ENCODE results near the gene OR52E8. TPM values are rescaled to one million over a fixed set of nuclear protein-coding genes. Genes with fewer than 3 reads are reported as not detected.

OR52E8 gene
- total and polyA plus RNA-seq, 9 donors = not detected

- Histone ChIP-seq H3K36me3 (no peaks in the 10 kb centered on the region), H3K4me3 (no peak overlapping the region), H3K4me1 (ENCODE audit: insufficient read depth) (no peaks in the 10 kb centered on the region), H3K27ac (no peak overlapping the region), H3K9me3 (no peaks in the 10 kb centered on the region), H3K27me3 (no peaks in the 10 kb centered on the region)
- TF ChIP-seq EP300 (IDR thresholded peaks at IDR 0.05) = no peak
- TF ChIP-seq POLR2A (IDR thresholded peaks at IDR 0.05) = no peak
- TF ChIP-seq CTCF (IDR thresholded peaks at IDR 0.05) = no peak
- intact Hi-C loops (cut with DNase I) = no loop called here
- WGBS, 3 donors = 35 to 45% (median 45%) methylated on average over 1 of the region's 1 CpG
- DNase-seq = no peak
Observed at GRCh38 chr11:5818245-5818886, 39.1 kb downstream of the OR52E8 start.

- Histone ChIP-seq H3K4me1 (ENCODE audit: insufficient read depth) (no peaks in the 10 kb centered on the region), H3K4me3 (no peak overlapping the region), H3K36me3 (no peaks in the 10 kb centered on the region), H3K27me3 (no peaks in the 10 kb centered on the region), H3K9me3 (no peaks in the 10 kb centered on the region), H3K27ac (no peak overlapping the region)
- intact Hi-C loops (cut with DNase I) = no loop called here
- WGBS, 3 donors = 48 to 57% (median 54%) methylated on average over 4 of the region's 4 CpGs
- DNase-seq = no peak
- TF ChIP-seq POLR2A (IDR thresholded peaks at IDR 0.05) (no peak), CTCF (IDR thresholded peaks at IDR 0.05) (no peak), EP300 (IDR thresholded peaks at IDR 0.05) (no peak)
Observed at GRCh38 chr11:5815534-5815933, 42.0 kb downstream of the OR52E8 start.

GRCh38 chr11:5809905-5810795 lies 47.3 kb downstream of the OR52E8 start:
- H3K4me1 ChIP-seq (ENCODE audit: insufficient read depth) = no peaks in the 10 kb centered on the region
- H3K4me3 ChIP-seq = no peak overlapping the region
- WGBS, 3 donors = 64 to 77% (median 70%) methylated on average over 6 of the region's 6 CpGs
- no peak for DNase-seq
- no peaks in the 10 kb centered on the region for H3K27me3 ChIP-seq
- TF ChIP-seq EP300 (IDR thresholded peaks at IDR 0.05) (no peak), POLR2A (IDR thresholded peaks at IDR 0.05) (no peak), CTCF (IDR thresholded peaks at IDR 0.05) (no peak)
- intact Hi-C loops (cut with DNase I) = loop anchor here in 2 of 4 donors (10.0 kb wide), 2 partner anchors 345 to 605 kb away; partner anchors contain the start of gene OR51V1 (in 1 of the 2)
- no peaks in the 10 kb centered on the region for H3K36me3 ChIP-seq
- no peaks in the 10 kb centered on the region for H3K9me3 ChIP-seq
- no peak overlapping the region for H3K27ac ChIP-seq

GRCh38 chr11:5809122-5809519 lies 48.4 kb downstream of the OR52E8 start:
- intact Hi-C loops (cut with DNase I) = loop anchor here in 2 of 4 donors (10.0 kb wide), 2 partner anchors 344 to 604 kb away; partner anchors contain the start of gene OR51V1 (in 1 of the 2)
- Histone ChIP-seq H3K4me1 (ENCODE audit: insufficient read depth) (no peaks in the 10 kb centered on the region), H3K27me3 (no peaks in the 10 kb centered on the region), H3K4me3 (no peak overlapping the region), H3K36me3 (no peaks in the 10 kb centered on the region), H3K9me3 (no peaks in the 10 kb centered on the region), H3K27ac (no peak overlapping the region)
- WGBS, 3 donors = 37 to 50% (median 48%) methylated on average over 5 of the region's 5 CpGs
- TF ChIP-seq CTCF (IDR thresholded peaks at IDR 0.05) (no peak), EP300 (IDR thresholded peaks at IDR 0.05) (no peak), POLR2A (IDR thresholded peaks at IDR 0.05) (no peak)
- DNase-seq = no peak

Data from ovary (tissue), 9 donors.